Karpas-422 (cell line): ENCODE measurements around the gene MCHR1. TPM values are rescaled to one million over a fixed set of nuclear protein-coding genes. Genes with fewer than 3 reads are reported as not detected.
"Not testable (repeated sequence)": the region's sequence is repeated elsewhere in the genome, so short reads cannot be mapped to it uniquely, and the experiment has no call there.

ENCODE experiments used
- DNase-seq: peaks from one replicate; pipeline ENCODE4 v3.0.0-alpha.2; 2015
- H2AFZ ChIP-seq: fragments of 200-600 bp; sonication (generic); 2 replicates; pipeline ENCODE4 v1.6.1; 2014; ENCODE audit warnings: antibody characterized with exemption, low read length, mixed read lengths
- H3K27ac ChIP-seq: fragments of 200-600 bp; sonication (generic); 2 replicates; pipeline ENCODE4 v1.5.1; 2014; ENCODE audit warnings: mild to moderate bottlenecking, low read length, moderate library complexity
- H3K27me3 ChIP-seq: fragments of 200-600 bp; sonication (generic); 2 replicates; pipeline ENCODE4 v1.6.1; 2014; ENCODE audit warnings: low read length, mixed read lengths
- H3K36me3 ChIP-seq: fragments of 200-600 bp; sonication (generic); 2 replicates; pipeline ENCODE4 v1.6.1; 2014; ENCODE audit warnings: low read length, mixed read lengths; ENCODE audit not compliant: insufficient read depth
- H3K4me1 ChIP-seq: fragments of 200-600 bp; sonication (generic); 2 replicates; pipeline ENCODE4 v1.6.1; 2014; ENCODE audit warnings: mild to moderate bottlenecking, low read length, mixed read lengths
- H3K4me2 ChIP-seq: fragments of 200-600 bp; sonication (generic); 2 replicates; pipeline ENCODE4 v1.6.1; 2014; ENCODE audit warnings: low read length, low read depth, mild to moderate bottlenecking; ENCODE audit not compliant: poor library complexity, severe bottlenecking
- H3K4me3 ChIP-seq: fragments of 200-600 bp; sonication (generic); 2 replicates; pipeline ENCODE4 v1.5.1; 2014; ENCODE audit warnings: mild to moderate bottlenecking, antibody characterized with exemption, low read length, mixed read lengths
- H3K79me2 ChIP-seq: fragments of 200-600 bp; sonication (generic); 2 replicates; pipeline ENCODE4 v1.6.1; 2014; ENCODE audit warnings: mild to moderate bottlenecking, low read length, mixed read lengths
- H3K9ac ChIP-seq: fragments of 200-600 bp; sonication (generic); 2 replicates; pipeline ENCODE4 v1.6.0; 2014; ENCODE audit warnings: low read length
- H3K9me2 ChIP-seq: fragments of 200-600 bp; sonication (generic), shearing (Covaris generic); replicated peaks from 2 replicates; pipeline ENCODE4 v1.6.0; 2014; ENCODE audit warnings: mild to moderate bottlenecking, low read length, moderate library complexity; ENCODE audit not compliant: insufficient read depth
- H3K9me3 ChIP-seq: fragments of 300-700, 200-600 bp; sonication (generic); 2 replicates; pipeline ENCODE4 v1.6.1; 2014; ENCODE audit warnings: low read length, mixed read lengths
- H4K20me1 ChIP-seq: fragments of 200-600 bp; sonication (generic); 2 replicates; pipeline ENCODE4 v1.6.1; 2014; ENCODE audit warnings: mild to moderate bottlenecking, antibody characterized with exemption, low read length, low read depth; ENCODE audit not compliant: insufficient read depth
- total RNA-seq: library from RNA; depleted of rRNA; stranded (reverse); fragments of >200 nt; shearing (Covaris generic); gene quantifications from 2 replicates; pipeline ENCODE4 v1.2.3, GENCODE V29; 2014; ENCODE audit warnings: low replicate concordance

Gene MCHR1
- total RNA-seq, 1 experiment from 2014 or later: not detected

DNA sequence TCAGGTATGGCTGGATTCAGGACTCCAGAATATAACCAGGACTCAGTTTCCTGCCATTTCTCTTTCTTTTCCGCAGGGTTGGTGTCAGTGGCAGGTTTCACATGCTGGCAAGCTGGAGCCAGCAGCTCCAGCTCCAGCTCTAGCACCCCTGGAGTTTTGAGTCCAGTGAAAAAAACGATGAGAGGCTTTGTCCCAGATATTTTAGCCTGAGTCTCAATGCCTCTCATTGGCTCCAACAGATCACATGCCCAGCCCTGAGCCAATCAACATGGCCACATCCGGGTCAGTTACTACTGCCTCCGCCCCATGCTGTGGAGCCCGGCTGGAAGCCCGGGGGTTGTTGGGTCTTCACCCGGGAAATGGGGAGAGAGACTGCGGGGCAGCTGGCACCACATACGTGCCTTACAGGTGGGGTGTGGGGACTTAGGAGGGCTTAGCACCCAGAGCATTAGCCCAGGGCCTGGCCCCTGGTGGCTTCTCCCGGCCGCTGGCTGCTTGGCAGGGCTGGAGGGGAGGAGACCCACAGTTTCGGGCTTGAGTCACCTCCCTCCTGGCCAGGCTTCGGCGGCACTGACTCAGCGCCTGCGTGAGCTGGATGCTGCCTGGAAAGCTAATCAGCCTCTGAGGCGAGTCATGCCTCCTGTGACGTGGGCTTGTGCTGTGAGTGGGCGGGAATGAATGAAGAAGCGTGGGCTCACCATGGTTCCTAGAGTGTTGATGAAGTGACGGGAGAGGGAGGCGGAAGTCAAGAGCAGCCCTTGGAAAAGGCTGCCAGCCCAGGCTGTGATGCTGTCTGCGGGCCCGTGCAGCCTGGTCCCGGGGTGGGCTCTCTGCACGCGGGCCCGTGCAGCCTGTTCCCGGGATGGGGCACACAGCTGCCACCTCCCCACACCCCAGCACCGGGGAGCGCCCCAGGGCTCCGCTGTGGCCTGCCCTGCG, 27.5 kb upstream of the MCHR1 start:
- peaks cover 3% of the 10 kb centered on the region; the same call in 1 of the 2 replicates for H3K79me2 ChIP-seq
- H3K9me3 ChIP-seq: no peaks in the 10 kb centered on the region
- peak overlapping the region; percentile 80 for H3K4me3 ChIP-seq
- H3K36me3 ChIP-seq: no peaks in the 10 kb centered on the region
- peak overlapping the region; percentile 66 for H2AFZ ChIP-seq
- H4K20me1 ChIP-seq: no peaks in the 10 kb centered on the region
- H3K27ac ChIP-seq: peak overlapping the region; percentile 42
- DNase-seq: peak; percentile 96
- peak overlapping the region; percentile 95 for H3K4me2 ChIP-seq
- H3K4me1 ChIP-seq: peaks cover 17% of the 10 kb centered on the region
- H3K9ac ChIP-seq: peak overlapping the region; percentile 87
- no peaks in the 10 kb centered on the region for H3K9me2 ChIP-seq
- H3K27me3 ChIP-seq: no peaks in the 10 kb centered on the region

GRCh38 chr22:40653361-40653760, 25.9 kb upstream of the MCHR1 start:
- no peaks in the 10 kb centered on the region for H3K9me3 ChIP-seq
- H3K4me1 ChIP-seq: peaks cover 17% of the 10 kb centered on the region
- H3K4me3 ChIP-seq: no peak overlapping the region
- DNase-seq: no peak
- H3K36me3 ChIP-seq: no peaks in the 10 kb centered on the region
- H2AFZ ChIP-seq: no peak overlapping the region
- H3K4me2 ChIP-seq: peak overlapping the region; percentile 95
- peaks cover 3% of the 10 kb centered on the region; the same call in 1 of the 2 replicates for H3K79me2 ChIP-seq
- H3K27me3 ChIP-seq: no peaks in the 10 kb centered on the region
- no peak overlapping the region for H3K9ac ChIP-seq
- H3K27ac ChIP-seq: no peak overlapping the region
- no peaks in the 10 kb centered on the region for H4K20me1 ChIP-seq
- no peaks in the 10 kb centered on the region for H3K9me2 ChIP-seq

GRCh38 chr22:40654522-40655167, 24.6 kb upstream of the MCHR1 start:
- Histone ChIP-seq H4K20me1 (no peaks in the 10 kb centered on the region), H3K4me1 (peaks cover 17% of the 10 kb centered on the region), H3K27ac (no peak overlapping the region), H3K4me2 (no peak overlapping the region), H3K27me3 (no peaks in the 10 kb centered on the region), H3K79me2 (peaks cover 3% of the 10 kb centered on the region; the same call in 1 of the 2 replicates), H3K9me3 (no peaks in the 10 kb centered on the region), H2AFZ (no peak overlapping the region), H3K36me3 (no peaks in the 10 kb centered on the region), H3K4me3 (no peak overlapping the region), H3K9me2 (no peaks in the 10 kb centered on the region), H3K9ac (no peak overlapping the region)
- DNase-seq: no peak

DNA sequence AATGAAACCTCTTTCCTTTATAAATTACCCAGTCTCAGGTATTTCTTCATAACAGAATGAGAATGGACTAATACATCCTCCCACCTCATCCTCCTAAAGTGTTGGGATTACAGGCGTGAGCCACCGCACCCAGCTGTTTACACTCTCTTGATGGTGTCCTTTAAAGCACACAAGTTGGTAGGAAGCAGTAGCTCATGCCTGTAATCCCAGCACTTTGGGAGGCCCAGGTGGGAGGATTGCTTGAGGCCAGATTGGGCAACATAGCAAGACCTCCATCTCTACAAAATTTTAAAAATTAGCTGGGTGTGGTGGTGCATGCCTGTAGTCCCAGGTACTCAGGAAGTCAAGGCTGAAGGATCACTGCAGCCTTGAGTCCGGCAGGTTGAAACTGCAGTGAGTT, 23.3 kb upstream of the MCHR1 start:
- DNase-seq, H3K79me2 ChIP-seq, H3K9me2 ChIP-seq, H3K36me3 ChIP-seq, H3K27ac ChIP-seq, H2AFZ ChIP-seq, H3K9ac ChIP-seq, H4K20me1 ChIP-seq, H3K4me3 ChIP-seq, H3K27me3 ChIP-seq, H3K4me2 ChIP-seq, H3K9me3 ChIP-seq: not testable (repeated sequence)
- H3K4me1 ChIP-seq: peaks cover 21% of the 10 kb centered on the region

DNA sequence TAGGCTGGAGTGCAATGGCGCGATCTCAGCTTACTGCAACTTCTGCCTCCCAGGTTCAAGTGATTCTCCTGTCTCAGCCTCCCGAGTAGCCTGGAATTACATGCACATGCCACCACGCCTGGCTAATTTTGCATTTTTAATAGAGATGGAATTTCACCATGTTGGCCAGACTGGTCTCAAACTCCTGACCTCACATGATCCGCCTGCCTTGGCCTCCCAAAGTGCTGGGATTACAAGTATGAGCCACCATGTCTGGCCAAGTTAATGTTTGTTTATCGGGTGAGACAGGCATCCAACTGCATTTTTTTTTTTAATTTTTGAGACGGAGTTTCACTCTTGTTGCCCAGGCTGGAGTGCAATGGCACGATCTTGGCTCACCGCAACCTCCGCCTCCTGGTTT, 22.6 kb upstream of the MCHR1 start:
- H4K20me1 ChIP-seq, H3K36me3 ChIP-seq, H3K4me3 ChIP-seq, DNase-seq, H3K9ac ChIP-seq, H3K79me2 ChIP-seq, H3K9me3 ChIP-seq, H2AFZ ChIP-seq, H3K27me3 ChIP-seq, H3K27ac ChIP-seq, H3K9me2 ChIP-seq, H3K4me2 ChIP-seq: not testable (repeated sequence)
- H3K4me1 ChIP-seq: peaks cover 18% of the 10 kb centered on the region

- H3K9me2 ChIP-seq: no peaks in the 10 kb centered on the region
- peaks cover 7% of the 10 kb centered on the region for H3K4me1 ChIP-seq
- no peaks in the 10 kb centered on the region for H3K36me3 ChIP-seq
- no peak overlapping the region for H3K4me2 ChIP-seq
- H2AFZ ChIP-seq: no peak overlapping the region
- H4K20me1 ChIP-seq: no peaks in the 10 kb centered on the region
- H3K79me2 ChIP-seq: no peaks in the 10 kb centered on the region
- no peak overlapping the region for H3K9ac ChIP-seq
- DNase-seq: no peak
- no peaks in the 10 kb centered on the region for H3K27me3 ChIP-seq
- no peaks in the 10 kb centered on the region for H3K9me3 ChIP-seq
- H3K27ac ChIP-seq: no peak overlapping the region
- no peak overlapping the region for H3K4me3 ChIP-seq
These were observed 20.1 kb upstream of the MCHR1 start for GRCh38 chr22:40659166-40659565.

DNA sequence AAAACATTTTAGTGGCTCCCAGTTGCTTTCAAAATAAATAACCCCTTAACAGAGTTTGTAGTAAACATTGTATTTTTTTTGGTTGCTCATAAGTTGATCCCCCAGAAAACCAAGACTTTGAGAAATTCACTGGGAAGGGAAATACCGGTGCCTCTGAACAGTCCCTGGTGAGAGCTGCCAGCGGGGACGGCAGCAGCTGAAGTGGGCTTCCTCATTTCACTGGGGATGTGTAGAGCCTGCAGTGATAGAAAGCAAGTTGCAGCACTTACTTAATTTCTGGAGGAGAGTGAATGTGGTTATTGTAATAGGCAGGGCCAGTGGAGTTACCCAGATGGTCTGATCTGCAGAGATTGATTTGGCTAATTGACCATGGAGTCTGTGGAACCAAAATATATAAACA, 18.6 kb upstream of the MCHR1 start:
- Histone ChIP-seq H3K9me2 (no peaks in the 10 kb centered on the region), H2AFZ (0 out of 2 replicates have a peak overlapping the region, but pooled peaks have one; percentile 26)

GRCh38 chr22:40661671-40662070, 17.6 kb upstream of the MCHR1 start:
- Histone ChIP-seq H3K4me3 (no peak overlapping the region), H3K79me2 (no peaks in the 10 kb centered on the region), H3K9me2 (no peaks in the 10 kb centered on the region), H3K9ac (no peak overlapping the region), H4K20me1 (no peaks in the 10 kb centered on the region), H3K27ac (no peak overlapping the region), H2AFZ (no peak overlapping the region), H3K27me3 (no peaks in the 10 kb centered on the region), H3K4me1 (peaks cover 7% of the 10 kb centered on the region), H3K36me3 (no peaks in the 10 kb centered on the region), H3K9me3 (no peaks in the 10 kb centered on the region), H3K4me2 (no peak overlapping the region)
- DNase-seq: no peak

More for the DNA sequence above, 18.6 kb upstream of the MCHR1 start:
- Histone ChIP-seq H4K20me1 (no peaks in the 10 kb centered on the region), H3K4me2 (peak overlapping the region; percentile 23), H3K27ac (no peak overlapping the region), H3K9me3 (no peaks in the 10 kb centered on the region), H3K9ac (peak overlapping the region; percentile 12; the same call in 1 of the 2 replicates), H3K4me3 (no peak overlapping the region), H3K36me3 (no peaks in the 10 kb centered on the region), H3K79me2 (no peaks in the 10 kb centered on the region), H3K4me1 (peaks cover 7% of the 10 kb centered on the region), H3K27me3 (no peaks in the 10 kb centered on the region)
- DNase-seq: no peak
